ENCODE results near the gene AOC2. TPM values are rescaled to one million over a fixed set of nuclear protein-coding genes. Genes with fewer than 3 reads are reported as not detected.

AOC2 gene
- total and polyA plus RNA-seq, 2 of the 13 experiments (the other 11 are each of a cell fraction or from before 2014, with no cell fraction given): 1.2 to 3.3 TPM

DNA sequence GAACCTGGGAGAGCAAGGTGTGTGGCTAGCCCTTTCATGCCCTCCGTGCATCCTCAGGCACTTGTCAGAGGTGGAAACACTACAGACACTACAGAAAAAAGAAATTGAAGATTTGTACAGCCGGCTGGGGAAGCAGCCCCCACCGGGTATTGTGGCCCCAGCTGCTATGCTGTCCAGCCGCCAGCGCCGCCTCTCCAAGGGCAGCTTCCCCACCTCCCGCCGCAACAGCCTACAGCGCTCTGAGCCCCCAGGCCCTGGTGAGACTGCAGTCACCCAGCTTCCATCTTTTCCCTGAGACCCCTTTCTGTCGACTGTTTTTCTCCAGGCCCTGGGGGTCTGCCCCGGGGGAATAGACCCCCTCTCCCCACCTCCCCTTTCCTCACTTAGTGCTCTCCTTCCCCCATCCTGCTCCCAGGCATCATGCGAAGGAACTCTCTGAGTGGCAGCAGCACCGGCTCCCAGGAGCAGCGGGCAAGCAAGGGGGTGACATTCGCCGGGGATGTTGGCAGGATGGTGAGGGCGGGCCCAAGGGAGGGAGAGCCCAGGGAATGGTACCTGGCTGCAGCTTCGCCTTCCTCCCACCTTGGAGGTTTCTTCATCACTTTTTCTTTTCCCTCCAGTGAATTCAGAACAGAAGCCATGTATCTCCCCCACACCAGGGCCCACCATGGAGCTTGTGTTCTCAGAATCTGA lies 48.2 kb upstream of the AOC2 start:
- POLR2A ChIA-PET: interaction anchor here (0.9 to 12.5 kb wide), 10 partner anchors 9 to 133 kb away, joined by 3 to 278 read pairs (median 6); partner anchors contain the start of genes BECN1, PLEKHH3, VPS25 and WNK4
- no peak for TF ChIP-seq ZNF547 (CRISPR knock-in tag; IDR thresholded peaks at IDR 0.05)
- no peak for TF ChIP-seq CC2D1A (CRISPR knock-in tag; IDR thresholded peaks at IDR 0.05)
- TF ChIP-seq ZC3H13 (CRISPR knock-in tag; IDR thresholded peaks at IDR 0.05): 0 out of 2 replicates have a peak, but pooled peaks have one; percentile 44
- TF ChIP-seq ZNF746 (CRISPR knock-in tag; IDR thresholded peaks at IDR 0.05): no peak
- TF ChIP-seq, protein P1, sequence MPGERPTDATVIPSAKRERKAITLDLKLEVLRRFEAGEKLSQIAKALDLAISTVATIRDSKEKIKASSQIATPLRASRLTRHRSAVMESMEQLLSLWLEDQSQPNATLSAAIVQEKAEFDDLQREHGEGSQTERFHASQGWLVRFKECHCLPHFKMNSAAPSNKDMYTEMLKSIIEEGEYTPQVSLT (CRISPR knock-in tag; IDR thresholded peaks at IDR 0.05; ENCODE audit: borderline replicate concordance, low read depth): no peak
- TF ChIP-seq, protein P2, sequence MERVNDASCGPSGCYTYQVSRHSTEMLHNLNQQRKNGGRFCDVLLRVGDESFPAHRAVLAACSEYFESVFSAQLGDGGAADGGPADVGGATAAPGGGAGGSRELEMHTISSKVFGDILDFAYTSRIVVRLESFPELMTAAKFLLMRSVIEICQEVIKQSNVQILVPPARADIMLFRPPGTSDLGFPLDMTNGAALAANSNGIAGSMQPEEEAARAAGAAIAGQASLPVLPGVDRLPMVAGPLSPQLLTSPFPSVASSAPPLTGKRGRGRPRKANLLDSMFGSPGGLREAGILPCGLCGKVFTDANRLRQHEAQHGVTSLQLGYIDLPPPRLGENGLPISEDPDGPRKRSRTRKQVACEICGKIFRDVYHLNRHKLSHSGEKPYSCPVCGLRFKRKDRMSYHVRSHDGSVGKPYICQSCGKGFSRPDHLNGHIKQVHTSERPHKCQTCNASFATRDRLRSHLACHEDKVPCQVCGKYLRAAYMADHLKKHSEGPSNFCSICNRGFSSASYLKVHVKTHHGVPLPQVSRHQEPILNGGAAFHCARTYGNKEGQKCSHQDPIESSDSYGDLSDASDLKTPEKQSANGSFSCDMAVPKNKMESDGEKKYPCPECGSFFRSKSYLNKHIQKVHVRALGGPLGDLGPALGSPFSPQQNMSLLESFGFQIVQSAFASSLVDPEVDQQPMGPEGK (CRISPR knock-in tag; IDR thresholded peaks at IDR 0.05): no peak
- 0 out of 2 replicates have a peak, but pooled peaks have one; percentile 14 for TF ChIP-seq ZNF350 (CRISPR knock-in tag; IDR thresholded peaks at IDR 0.05; ENCODE audit: borderline replicate concordance, low read depth)
- TF ChIP-seq HOXA9 (CRISPR knock-in tag; IDR thresholded peaks at IDR 0.05; ENCODE audit: borderline replicate concordance): no peak
- TF ChIP-seq, protein P3, sequence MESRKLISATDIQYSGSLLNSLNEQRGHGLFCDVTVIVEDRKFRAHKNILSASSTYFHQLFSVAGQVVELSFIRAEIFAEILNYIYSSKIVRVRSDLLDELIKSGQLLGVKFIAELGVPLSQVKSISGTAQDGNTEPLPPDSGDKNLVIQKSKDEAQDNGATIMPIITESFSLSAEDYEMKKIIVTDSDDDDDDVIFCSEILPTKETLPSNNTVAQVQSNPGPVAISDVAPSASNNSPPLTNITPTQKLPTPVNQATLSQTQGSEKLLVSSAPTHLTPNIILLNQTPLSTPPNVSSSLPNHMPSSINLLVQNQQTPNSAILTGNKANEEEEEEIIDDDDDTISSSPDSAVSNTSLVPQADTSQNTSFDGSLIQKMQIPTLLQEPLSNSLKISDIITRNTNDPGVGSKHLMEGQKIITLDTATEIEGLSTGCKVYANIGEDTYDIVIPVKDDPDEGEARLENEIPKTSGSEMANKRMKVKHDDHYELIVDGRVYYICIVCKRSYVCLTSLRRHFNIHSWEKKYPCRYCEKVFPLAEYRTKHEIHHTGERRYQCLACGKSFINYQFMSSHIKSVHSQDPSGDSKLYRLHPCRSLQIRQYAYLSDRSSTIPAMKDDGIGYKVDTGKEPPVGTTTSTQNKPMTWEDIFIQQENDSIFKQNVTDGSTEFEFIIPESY (CRISPR knock-in tag; IDR thresholded peaks at IDR 0.05): peak; percentile 63
- no peak for TF ChIP-seq ZFP36L1 (CRISPR knock-in tag; IDR thresholded peaks at IDR 0.05)
- no peak for TF ChIP-seq HDAC1 (CRISPR knock-in tag; IDR thresholded peaks at IDR 0.05)
- no peak for TF ChIP-seq SMC3 (IDR thresholded peaks at IDR 0.05; ENCODE audit: low read length)
- no peak for TF ChIP-seq TOE1 (CRISPR knock-in tag; IDR thresholded peaks at IDR 0.05)
- peak; percentile 21; the same call in 1 of the 2 replicates for TF ChIP-seq POLR2AphosphoS5 (IDR thresholded peaks at IDR 0.05; ENCODE audit: low read depth, low read length)
- TF ChIP-seq AGO2 (optimal IDR thresholded peaks at IDR 0.05; ENCODE audit: low read depth, low read length): peak; percentile 84
- no peak for TF ChIP-seq KLF6 (CRISPR knock-in tag; IDR thresholded peaks at IDR 0.05)
- TF ChIP-seq ZNF24 (IDR thresholded peaks at IDR 0.05): no peak
- no peak for TF ChIP-seq ZNF709 (CRISPR knock-in tag; IDR thresholded peaks at IDR 0.05)
- TF ChIP-seq, protein P4, sequence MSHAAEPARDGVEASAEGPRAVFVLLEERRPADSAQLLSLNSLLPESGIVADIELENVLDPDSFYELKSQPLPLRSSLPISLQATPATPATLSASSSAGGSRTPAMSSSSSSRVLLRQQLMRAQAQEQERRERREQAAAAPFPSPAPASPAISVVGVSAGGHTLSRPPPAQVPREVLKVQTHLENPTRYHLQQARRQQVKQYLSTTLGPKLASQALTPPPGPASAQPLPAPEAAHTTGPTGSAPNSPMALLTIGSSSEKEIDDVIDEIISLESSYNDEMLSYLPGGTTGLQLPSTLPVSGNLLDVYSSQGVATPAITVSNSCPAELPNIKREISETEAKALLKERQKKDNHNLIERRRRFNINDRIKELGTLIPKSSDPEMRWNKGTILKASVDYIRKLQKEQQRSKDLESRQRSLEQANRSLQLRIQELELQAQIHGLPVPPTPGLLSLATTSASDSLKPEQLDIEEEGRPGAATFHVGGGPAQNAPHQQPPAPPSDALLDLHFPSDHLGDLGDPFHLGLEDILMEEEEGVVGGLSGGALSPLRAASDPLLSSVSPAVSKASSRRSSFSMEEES (CRISPR knock-in tag; IDR thresholded peaks at IDR 0.05): no peak
- TF ChIP-seq CBX5 (CRISPR knock-in tag; IDR thresholded peaks at IDR 0.05; ENCODE audit: borderline replicate concordance): no peak

More for the DNA sequence above, 48.2 kb upstream of the AOC2 start:
- Histone ChIP-seq H2AFZ (ENCODE audit: low read length) (no peak overlapping the region), H3K9ac (ENCODE audit: insufficient read depth, low read depth, low read length) (no peak overlapping the region), H3K4me3 (replicated peaks in 1 of 3; ENCODE audit: insufficient read depth in 1 of 3, low read depth in 2 of 3, low read length in 3 of 3) (no peak overlapping the region), H3K27ac (ENCODE audit: extremely low read length, insufficient read depth, low read length) (peak overlapping the region; percentile 88), H3K4me1 (ENCODE audit: insufficient read depth, low read length) (peaks cover 59% of the 10 kb centered on the region), H3K9me3 (ENCODE audit: low read length) (no peaks in the 10 kb centered on the region), H3K4me2 (ENCODE audit: low read depth, low read length) (0 out of 2 replicates have a peak overlapping the region, but pooled peaks have one; percentile 100), H3K79me2 (ENCODE audit: insufficient read depth, low read length) (peaks cover 19% of the 10 kb centered on the region), H3K27me3 (ENCODE audit: control insufficient read depth in 1 of 2, insufficient read depth in 2 of 2, low read length in 2 of 2) (no peaks in the 10 kb centered on the region; a peak in 2 of 5 replicates), H3K36me3 (replicated peaks in 1 of 2; ENCODE audit: control insufficient read depth in 1 of 2, insufficient read depth in 2 of 2, low read length in 2 of 2) (peaks cover 0 to 2% of the 10 kb centered on the region in 2 experiments; a peak in 3 of 5 replicates), H4K20me1 (ENCODE audit: insufficient read depth, low read length) (no peaks in the 10 kb centered on the region)
- in situ Hi-C loops (cut with HindIII; ENCODE audit: extremely low pct_ligation_motif_present, low pct_unique_long_range_greater_than_20kb): no loop called here
- intact Hi-C loops (cut with micrococcal nuclease; ENCODE audit: unreplicated experiment): loop anchor here (2.0 kb wide), 1 partner anchor 15 kb away; the partner anchor contains the start of gene WNK4
- no peak for DNase-seq (ENCODE audit: low spot score)
- no peak for ATAC-seq
- no peak for FAIRE-seq
- BruUV-seq (replicated peaks): no TSS peak
- 96% methylated on average over 18 of the region's 18 CpGs for WGBS (ENCODE audit: low lambda C conversion rate)
- CTCF ChIA-PET (ENCODE audit: low intra/inter-chr PET ratio, low total read pairs): no interaction called here

All from HepG2 (cell line).